Activated CD4-positive, alpha-beta T cell treated with anti-CD3 and anti-CD28 coated beads, Interleukin-2, amount 50 U/mL, for 16 hours (primary cell): ENCODE measurements around the gene CEP192.
A peak's percentile ranks its signal among the peaks of the same experiment; 100 is the strongest.
"Not testable (repeated sequence)": the region's sequence is repeated elsewhere in the genome, so short reads cannot be mapped to it uniquely, and the experiment has no call there.

ENCODE experiments used
- DNase-seq: peaks from one replicate; pipeline ENCODE4 v3.0.0-alpha.2; 2020

The CEP192 gene

DNA sequence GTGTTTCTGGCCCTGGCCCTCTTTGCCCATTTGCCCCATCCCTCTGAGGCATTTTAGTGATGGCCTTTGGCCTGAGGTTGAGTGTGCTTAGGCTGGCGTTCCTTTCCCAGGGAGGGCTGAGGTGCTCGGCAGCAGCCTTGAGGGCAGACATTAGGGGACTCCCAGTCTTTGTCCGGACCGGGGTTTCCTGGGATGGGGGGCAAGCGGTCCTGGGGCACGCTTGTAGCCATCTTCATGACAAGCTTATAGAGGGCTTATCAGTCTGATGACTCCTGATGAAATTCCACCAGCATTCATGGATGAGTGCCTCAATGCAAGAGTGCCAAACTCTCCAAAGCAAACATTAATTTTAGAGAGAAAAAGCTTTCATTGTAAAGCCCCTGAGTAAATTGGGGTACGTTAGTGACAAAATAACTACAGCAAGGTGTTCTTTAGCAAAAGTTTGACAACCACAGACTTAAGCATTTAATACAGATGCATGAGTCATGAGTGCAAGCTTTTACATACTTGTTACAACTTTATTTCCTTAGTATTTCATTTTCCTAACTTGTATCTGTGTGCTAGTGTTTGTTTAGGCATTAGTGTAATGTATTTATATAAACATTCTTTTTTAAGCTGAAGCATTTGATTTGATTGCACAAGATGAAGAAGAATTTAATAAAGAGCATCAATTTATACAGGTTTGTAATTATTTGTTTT lies 45.6 kb downstream of the CEP192 start:
- no peak for DNase-seq

DNA sequence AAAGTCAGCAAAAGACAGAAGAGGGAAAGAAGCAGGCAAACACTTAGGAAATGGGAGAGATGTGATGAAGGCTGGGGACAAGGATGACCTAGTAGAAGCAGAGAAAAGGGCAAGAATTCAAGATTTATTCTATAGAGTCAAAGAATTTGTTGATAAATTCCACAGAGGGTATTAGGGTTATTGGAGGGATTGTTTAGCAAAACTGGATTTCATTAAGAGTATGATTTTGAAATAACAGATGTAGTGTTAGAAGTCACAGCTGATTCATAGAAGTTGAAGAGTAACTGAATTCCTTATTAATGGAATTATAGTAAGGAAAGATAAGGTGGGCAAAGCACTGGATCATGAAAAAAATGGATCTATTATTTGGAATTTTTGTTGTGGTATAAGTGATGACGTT lies 48.6 kb downstream of the CEP192 start:
- DNase-seq, result no peak

- DNase-seq, result no peak
Measured at GRCh38 chr18:13043066-13043465, 51.9 kb downstream of the CEP192 start.

DNA sequence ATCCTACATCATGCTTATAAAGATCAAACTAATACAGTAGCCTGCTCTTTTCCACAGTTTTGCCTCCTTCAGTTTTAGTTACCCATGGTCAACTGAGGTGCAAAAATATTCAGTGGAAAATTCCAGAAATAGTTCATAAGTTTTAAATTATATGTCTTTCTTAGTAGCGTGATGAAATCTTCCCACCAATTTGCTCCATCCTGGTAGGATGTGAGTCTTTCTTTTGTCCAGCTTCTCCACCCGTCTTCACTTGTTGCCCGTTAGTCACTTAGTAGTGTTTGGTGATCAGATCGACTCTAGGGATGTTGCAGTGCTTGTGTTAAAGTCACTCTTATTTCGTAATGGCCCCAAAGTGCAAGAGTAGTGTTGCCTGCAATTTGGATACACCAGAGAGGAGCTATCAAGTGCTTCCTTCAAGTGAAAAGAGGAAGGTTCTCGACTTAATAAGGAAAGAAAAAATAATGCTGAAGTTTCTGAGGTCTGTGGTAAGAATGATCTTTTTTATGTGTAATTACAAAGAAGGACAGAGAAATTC lies 57.0 kb downstream of the CEP192 start:
- DNase-seq, result no peak

- DNase-seq, result peak; percentile 29
Measured at GRCh38 chr18:13051159-13051558, 60.0 kb downstream of the CEP192 start.

DNA sequence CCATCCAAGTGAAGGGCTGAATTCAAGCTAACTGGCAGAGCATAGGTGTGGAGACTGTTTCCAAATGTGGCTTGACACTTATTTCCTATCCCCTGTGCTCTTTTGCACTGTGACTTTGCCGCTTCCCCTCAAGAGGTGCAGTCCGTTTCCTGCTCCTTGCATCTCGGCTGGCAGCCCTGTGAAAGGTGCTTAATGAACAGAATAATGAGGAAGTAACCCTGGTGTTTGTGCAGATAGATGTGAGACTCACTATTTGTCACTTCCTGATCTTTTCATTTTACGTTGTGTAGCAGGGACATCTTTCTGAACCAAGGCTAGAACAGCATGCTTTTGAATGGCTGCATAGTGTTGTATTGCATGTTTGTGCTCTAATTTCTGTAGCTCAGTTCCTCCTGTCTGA lies 60.8 kb downstream of the CEP192 start:
- DNase-seq, result peak; percentile 18

DNA sequence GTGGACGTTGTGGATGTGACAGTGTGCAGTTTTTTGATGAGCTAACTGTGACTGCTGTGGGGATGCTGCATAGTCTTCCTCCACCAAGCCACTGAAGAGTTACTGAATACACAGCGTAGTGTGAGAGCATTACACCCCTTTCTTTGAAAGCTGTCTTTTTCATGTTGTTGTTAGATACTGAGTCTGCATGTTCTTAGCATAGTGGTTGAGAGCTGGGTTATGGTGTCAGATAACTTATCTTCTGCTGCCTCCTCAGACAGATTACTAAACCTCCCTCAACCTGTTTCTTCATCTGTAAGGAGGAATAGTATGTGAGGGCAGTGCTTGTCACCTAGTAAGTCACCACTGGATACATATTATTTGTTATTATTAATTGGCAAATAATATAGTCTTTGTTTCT lies 63.2 kb downstream of the CEP192 start:
- DNase-seq, result no peak

DNA sequence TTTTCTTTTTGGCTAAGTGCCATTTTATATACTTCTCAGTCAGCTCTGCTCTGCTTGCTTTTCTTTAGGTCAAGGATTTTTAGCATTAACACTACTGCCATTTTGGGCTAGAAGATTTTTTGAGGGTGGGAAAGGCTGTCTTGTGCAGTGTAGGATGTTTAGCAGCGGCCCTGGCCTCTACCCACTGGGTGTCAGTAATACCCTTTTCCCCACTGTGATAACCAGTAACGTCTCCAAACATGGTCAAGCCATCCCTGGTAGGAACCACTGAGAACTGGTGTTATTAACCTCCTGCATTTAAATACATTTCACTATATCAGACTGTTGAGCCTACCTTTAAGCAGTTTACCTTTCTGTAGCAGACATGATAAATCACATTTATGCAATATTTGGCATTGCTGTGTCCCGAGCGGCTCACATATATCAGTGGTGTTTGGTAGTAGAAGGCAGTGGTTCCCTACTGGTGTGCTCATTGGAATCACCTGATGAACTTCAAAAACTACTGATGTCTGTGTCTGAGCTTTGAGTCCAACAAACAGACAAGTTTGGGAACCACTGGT lies 70.5 kb downstream of the CEP192 start:
- DNase-seq, result no peak

DNA sequence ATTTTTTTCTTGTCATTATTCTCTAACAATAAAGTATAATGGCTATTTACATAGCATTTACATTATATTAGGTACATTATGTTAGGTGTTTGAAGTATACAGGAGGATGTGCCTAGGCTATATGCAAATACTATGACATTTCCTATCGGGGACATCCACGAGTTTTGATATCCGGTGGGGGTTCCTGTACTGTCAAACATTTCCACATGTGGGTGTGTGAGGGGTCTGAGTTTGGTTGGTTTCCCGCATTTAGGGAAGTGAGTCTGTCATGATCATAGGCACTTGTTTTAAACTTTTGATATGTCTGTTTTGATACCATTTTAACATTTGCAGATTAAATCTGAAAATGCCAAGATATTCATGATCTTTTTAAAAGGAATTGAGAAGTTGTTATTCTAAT lies 76.0 kb downstream of the CEP192 start:
- no peak for DNase-seq

- no peak for DNase-seq
Measured at GRCh38 chr18:13067966-13068365, 76.8 kb downstream of the CEP192 start.

DNA sequence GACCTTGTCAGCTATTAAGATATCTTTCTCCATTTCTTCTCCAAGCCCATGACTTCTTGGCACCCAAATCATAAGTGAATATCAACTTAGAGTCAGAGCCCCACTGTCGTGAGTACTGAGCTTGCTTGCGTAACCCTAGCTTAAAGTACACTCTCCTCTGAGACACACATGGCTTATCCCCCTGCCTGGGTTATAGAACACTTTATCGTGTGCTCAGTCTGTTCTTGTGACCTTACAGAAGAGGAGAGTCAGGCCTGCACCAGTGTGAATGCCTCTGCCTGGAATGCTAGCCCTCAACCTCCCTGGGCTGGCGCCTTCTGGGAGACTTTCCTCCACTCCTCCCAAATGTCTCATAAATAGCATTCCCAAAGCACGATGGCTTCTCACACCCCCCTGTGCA lies 79.3 kb downstream of the CEP192 start:
- no peak for DNase-seq

DNA sequence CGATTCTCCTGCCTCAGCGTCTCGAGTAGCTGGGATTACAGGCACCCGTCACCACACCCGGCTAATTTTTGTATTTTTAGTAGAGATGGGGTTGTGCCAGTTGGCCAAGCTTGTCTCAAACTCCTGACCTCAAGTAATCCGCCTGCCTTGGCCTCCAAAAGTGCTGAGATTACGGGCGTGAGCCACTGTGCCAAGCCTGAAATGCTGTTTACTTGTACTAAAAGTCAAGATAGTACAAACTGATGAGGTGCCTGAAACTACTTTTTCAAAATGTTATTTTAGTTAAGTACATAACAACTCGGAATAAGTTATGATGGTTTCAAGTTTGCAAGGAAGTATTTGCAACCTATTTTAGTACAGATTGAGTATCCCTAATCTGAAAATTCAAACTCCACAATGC lies 85.7 kb downstream of the CEP192 start:
- no peak for DNase-seq

GRCh38 chr18:13077473-13077872 lies 86.3 kb downstream of the CEP192 start:
- DNase-seq, result no peak

DNA sequence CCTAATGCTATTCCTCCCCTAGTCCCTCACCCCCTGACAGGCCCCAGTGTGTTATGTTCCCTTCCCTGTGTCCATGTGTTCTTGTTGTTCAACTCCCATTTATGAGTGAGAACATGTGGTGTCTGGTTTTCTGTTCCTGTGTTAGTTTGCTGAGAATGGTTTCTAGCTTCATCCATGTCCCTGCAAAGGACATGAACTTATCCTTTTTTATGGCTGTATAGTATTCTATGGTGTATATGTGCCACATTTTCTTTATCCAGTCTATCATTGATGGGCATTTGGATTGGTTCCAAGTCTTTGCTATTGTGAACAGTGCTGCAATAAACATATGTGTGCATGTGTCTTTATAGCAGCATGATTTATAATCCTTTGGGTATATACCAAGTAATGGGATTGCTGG lies 86.9 kb downstream of the CEP192 start:
- not testable (repeated sequence) for DNase-seq

DNA sequence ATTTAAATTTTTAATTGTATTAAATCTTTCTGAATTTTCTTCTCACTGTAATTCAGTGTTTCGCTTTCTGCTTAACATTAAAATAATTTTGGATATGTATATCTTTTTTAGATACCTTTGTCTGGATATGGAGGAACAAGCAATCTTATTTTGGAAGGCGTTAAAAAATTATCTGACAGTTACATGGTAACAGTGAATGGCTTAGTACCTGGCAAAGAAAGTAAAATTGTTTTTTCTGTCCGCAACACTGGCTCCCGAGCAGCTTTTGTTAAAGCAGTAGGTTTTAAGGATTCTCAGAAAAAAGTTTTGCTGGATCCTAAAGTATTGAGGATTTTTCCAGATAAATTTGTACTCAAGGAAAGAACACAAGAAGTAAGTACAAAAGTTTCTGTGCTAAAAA lies 95.7 kb downstream of the CEP192 start:
- no peak for DNase-seq

GRCh38 chr18:13095466-13095865 lies 104.3 kb downstream of the CEP192 start:
- no peak for DNase-seq

DNA sequence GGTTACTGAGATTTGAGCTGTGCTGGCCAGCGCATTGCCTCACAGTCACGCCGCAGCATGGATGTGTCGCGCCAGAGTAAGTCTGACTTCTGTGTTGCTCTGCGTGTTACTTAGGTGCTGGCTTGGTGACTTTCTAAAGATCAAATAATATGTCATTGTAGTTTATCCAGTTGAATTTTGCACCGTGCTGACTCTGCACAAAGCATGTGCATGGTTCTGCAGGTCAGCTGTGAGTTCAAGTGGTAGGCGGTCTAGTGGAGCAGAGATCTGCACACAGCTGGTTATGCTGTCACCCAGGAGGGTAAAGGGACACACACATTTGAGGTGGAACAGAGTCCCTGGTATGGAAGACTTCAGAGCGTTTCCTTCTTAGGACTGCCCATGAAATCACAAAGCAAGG lies 105.1 kb downstream of the CEP192 start:
- no peak for DNase-seq

GRCh38 chr18:13096719-13097118 lies 105.6 kb downstream of the CEP192 start:
- no peak for DNase-seq

DNA sequence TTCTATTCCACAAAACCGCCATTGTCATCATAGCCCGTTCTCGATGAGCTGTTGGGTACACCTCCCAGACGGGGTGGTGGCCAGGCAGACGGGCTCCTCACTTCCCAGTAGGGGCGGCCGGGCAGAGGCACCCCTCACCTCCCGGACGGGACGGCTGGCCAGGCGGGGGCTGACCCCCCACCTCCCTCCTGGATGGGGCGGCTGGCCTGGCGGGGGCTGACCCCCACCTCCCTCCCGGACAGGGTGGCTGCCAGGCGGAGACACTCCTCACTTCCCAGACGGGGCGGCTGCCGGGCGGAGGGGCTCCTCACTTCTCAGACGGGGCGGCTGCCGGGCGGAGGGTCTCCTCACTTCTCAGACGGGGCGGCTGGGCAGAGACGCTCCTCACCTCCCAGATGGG lies 106.9 kb downstream of the CEP192 start:
- not testable (repeated sequence) for DNase-seq

- no peak for DNase-seq
Measured at GRCh38 chr18:13099113-13099512, 108.0 kb downstream of the CEP192 start.

DNA sequence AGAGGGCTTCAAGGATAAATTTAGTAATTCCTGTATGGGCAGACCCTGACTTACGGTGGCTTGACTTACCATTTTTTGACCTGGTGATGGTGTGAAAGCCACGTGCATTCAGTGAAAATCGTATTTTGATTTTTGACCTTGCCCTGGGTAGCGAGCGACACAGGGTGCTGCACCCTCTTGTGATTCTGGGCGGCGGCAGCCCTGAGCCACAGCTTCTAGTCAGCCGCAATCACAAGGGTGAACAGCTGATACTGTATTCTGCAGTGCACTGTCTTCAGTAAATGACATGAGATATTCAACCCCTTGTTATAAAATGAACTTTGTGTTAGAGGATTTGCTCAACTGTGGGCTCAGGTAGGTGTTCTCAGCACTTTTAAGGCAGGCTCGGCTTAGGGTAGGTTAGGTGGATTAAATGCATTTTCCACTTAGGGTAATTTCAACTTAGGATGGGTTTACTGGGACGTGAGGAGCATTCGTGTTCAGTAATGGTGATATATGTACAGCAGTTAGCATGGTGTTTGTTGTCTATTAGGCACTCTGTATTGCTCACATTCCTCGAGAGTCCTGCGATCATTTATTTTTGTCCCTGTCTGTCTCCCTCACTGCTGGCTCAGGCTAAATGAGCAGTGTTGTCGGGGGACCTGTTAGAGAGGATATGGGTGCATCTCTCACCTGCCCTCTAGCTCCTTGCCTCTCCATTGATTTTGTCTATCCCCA lies 109.9 kb downstream of the CEP192 start:
- no peak for DNase-seq

DNA sequence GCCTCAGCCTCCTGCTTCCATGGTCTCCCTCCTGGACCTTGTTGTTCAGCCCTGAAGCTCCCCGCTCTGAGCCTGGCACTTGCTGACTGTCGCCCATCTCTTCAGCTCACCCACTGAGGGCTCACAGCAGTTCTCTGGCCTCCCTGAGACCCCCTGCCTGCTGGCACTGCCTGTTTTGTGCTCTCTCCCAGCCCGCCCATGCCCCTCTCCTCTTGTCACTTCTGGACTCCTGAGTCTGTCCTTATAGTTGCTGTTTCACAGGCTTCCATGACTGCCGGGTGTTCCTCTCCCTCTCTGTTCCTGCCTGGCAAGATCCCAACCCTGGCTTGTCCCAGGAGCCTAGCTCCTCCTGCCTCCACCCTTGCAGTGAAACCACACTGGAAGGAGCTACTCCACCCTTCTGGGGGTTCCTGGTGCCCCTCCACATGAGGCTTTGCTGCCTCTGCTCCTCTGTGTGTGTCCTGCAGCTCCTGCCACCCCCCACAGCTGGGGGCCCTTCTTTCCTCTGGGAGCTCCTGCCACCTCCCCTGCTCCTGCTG lies 110.6 kb downstream of the CEP192 start:
- DNase-seq, result no peak

- DNase-seq, result peak; percentile 5
Measured at GRCh38 chr18:13103366-13103765, 112.2 kb downstream of the CEP192 start.

GRCh38 chr18:13105059-13105458 lies 113.9 kb downstream of the CEP192 start:
- DNase-seq, result no peak
